HepG2 (cell line): ENCODE data around the gene ARMC5. TPM values are rescaled to one million over a fixed set of nuclear protein-coding genes. Genes with fewer than 3 reads are reported as not detected.

Experiments
- FIP1L1 ChIP-seq: fragments of 200-400 bp; formaldehyde crosslinking; IDR thresholded peaks from 2 replicates; pipeline ENCODE4 v1.6.1; 2018; ENCODE audit warnings: low read depth, mild to moderate bottlenecking, low read length, moderate library complexity, borderline replicate concordance; ENCODE audit not compliant: insufficient read depth
- FOXO1 ChIP-seq: sonication (generic); formaldehyde crosslinking; IDR thresholded peaks from 2 replicates; pipeline ENCODE4 v1.4.0; 2020; ENCODE audit warnings: missing genetic modification reagents
- HDAC1 ChIP-seq: sonication (generic); formaldehyde crosslinking; IDR thresholded peaks from 2 replicates; pipeline ENCODE4 v1.5.1; 2020; ENCODE audit warnings: mild to moderate bottlenecking, missing genetic modification reagents
- HHEX ChIP-seq: IDR thresholded peaks from 2 replicates; pipeline ENCODE4 v1.6.1; 2016; ENCODE audit warnings: control low read depth
- KAT8 ChIP-seq: IDR thresholded peaks from 2 replicates; pipeline ENCODE4 v1.6.1; 2016; ENCODE audit warnings: missing genetic modification reagents, missing compliant biosample characterization
- KDM2A ChIP-seq: sonication (generic); formaldehyde crosslinking; IDR thresholded peaks from 2 replicates; pipeline ENCODE4 v1.4.0; 2020; ENCODE audit warnings: low read depth, missing genetic modification reagents, borderline replicate concordance
- KLF9 ChIP-seq: IDR thresholded peaks from 2 replicates; pipeline ENCODE4 v1.6.1; 2016; ENCODE audit warnings: low read depth
- MED8 ChIP-seq: sonication (generic); formaldehyde crosslinking; IDR thresholded peaks from 2 replicates; pipeline ENCODE4 v1.8.1; 2023; ENCODE audit warnings: mild to moderate bottlenecking, missing genetic modification reagents; ENCODE audit not compliant: insufficient replicate concordance
- MEIS1 ChIP-seq: sonication (generic); formaldehyde crosslinking; IDR thresholded peaks from 2 replicates; pipeline ENCODE4 v1.9.0; 2021; ENCODE audit warnings: mild to moderate bottlenecking, missing genetic modification reagents, moderate library complexity, borderline replicate concordance
- MIXL1 ChIP-seq: IDR thresholded peaks from 2 replicates; pipeline ENCODE4 v1.6.1; 2016
- NCOA1 ChIP-seq: sonication (generic); formaldehyde crosslinking; IDR thresholded peaks from 2 replicates; pipeline ENCODE4 v1.9.0; 2021; ENCODE audit warnings: missing genetic modification reagents
- PPARG ChIP-seq: conservative IDR thresholded peaks from 2 replicates; pipeline ENCODE4 v1.6.1; 2016; ENCODE audit warnings: missing biosample characterization, missing genetic modification reagents
- SRSF4 ChIP-seq: fragments of 200-400 bp; formaldehyde crosslinking; IDR thresholded peaks from one replicate; pipeline ENCODE4 v1.6.1; 2018; ENCODE audit warnings: mild to moderate bottlenecking, low read depth, low read length, moderate library complexity; ENCODE audit not compliant: poor library complexity, severe bottlenecking
- TBX2 ChIP-seq: sonication (generic); formaldehyde crosslinking; IDR thresholded peaks from 2 replicates; pipeline ENCODE4 v1.5.0; 2020; ENCODE audit warnings: missing genetic modification reagents, mild to moderate bottlenecking, borderline replicate concordance
- ZBTB7A ChIP-seq: sonication (generic); formaldehyde crosslinking; IDR thresholded peaks from 2 replicates; pipeline ENCODE4 v1.8.0; 2022; ENCODE audit warnings: mild to moderate bottlenecking, missing genetic modification reagents
- ZC3H4 ChIP-seq: sonication (generic); formaldehyde crosslinking; IDR thresholded peaks from 2 replicates; pipeline ENCODE4 v1.4.0; 2020; ENCODE audit warnings: missing genetic modification reagents, borderline replicate concordance
- ZNF3 ChIP-seq: IDR thresholded peaks from 2 replicates; pipeline ENCODE4 v1.7.0; 2017; ENCODE audit warnings: inconsistent platforms
- ZNF367 ChIP-seq: sonication (generic); formaldehyde crosslinking; IDR thresholded peaks from 2 replicates; pipeline ENCODE4 v1.4.0; 2020; ENCODE audit warnings: missing genetic modification reagents, borderline replicate concordance
- ZNF460 ChIP-seq: sonication (generic); formaldehyde crosslinking; IDR thresholded peaks from 2 replicates; pipeline ENCODE4 v1.5.1; 2020; ENCODE audit warnings: missing genetic modification reagents, mild to moderate bottlenecking, borderline replicate concordance
- ZNF607 ChIP-seq: sonication (generic); formaldehyde crosslinking; IDR thresholded peaks from 2 replicates; pipeline ENCODE4 v1.5.1; 2020; ENCODE audit warnings: missing genetic modification reagents, mild to moderate bottlenecking, borderline replicate concordance
- ZNF883 ChIP-seq: sonication (generic); formaldehyde crosslinking; IDR thresholded peaks from 2 replicates; pipeline ENCODE4 v1.5.1; 2020; ENCODE audit warnings: mild to moderate bottlenecking, missing genetic modification reagents; ENCODE audit errors: not compliant biosample characterization
- ZNF891 ChIP-seq: sonication (generic); formaldehyde crosslinking; IDR thresholded peaks from 2 replicates; pipeline ENCODE4 v1.5.0; 2020; ENCODE audit warnings: mild to moderate bottlenecking, missing genetic modification reagents
- polyA plus RNA-seq, 8 experiments: library from polyadenylated mRNA; depleted of rRNA in 3 of 8; stranded (reverse) in 7 of 8; unstranded in 1 of 8; fragments of >200 nt; fragmentation: Illumina TruSeq in 4 of 8; extraction: Trizol in 4 of 8; gene quantifications; 2 replicates each; pipeline versions ENCODE4 v1.2.1 to v1.2.3, GENCODE V29; 2011 to 2016; ENCODE audit warnings: low read depth in 4 of 8, missing spikeins in 1 of 8, mixed read lengths in 1 of 8; ENCODE audit not compliant: insufficient read depth in 1 of 8
- total RNA-seq, 5 experiments: library from RNA; depleted of rRNA; stranded (reverse); fragments of >200 nt; fragmentation: Illumina TruSeq; extraction: Trizol; gene quantifications; 2 replicates each; pipeline ENCODE4 v1.2.3, GENCODE V29; 2016; ENCODE audit warnings: low read depth in 1 of 5
- TF ChIP-seq, protein P1 (sequence below): sonication (generic); formaldehyde crosslinking; IDR thresholded peaks from 2 replicates; pipeline ENCODE4 v1.4.0; 2020; ENCODE audit warnings: mild to moderate bottlenecking, missing genetic modification reagents
- TF ChIP-seq, protein P2 (sequence below): sonication (generic); formaldehyde crosslinking; IDR thresholded peaks from 2 replicates; pipeline ENCODE4 v1.4.0; 2020; ENCODE audit warnings: missing genetic modification reagents

Gene ARMC5
- total and polyA plus RNA-seq, 2 of the 13 experiments (the other 11 are each of a cell fraction or from before 2014, with no cell fraction given), result 10.8 to 22.3 TPM

DNA sequence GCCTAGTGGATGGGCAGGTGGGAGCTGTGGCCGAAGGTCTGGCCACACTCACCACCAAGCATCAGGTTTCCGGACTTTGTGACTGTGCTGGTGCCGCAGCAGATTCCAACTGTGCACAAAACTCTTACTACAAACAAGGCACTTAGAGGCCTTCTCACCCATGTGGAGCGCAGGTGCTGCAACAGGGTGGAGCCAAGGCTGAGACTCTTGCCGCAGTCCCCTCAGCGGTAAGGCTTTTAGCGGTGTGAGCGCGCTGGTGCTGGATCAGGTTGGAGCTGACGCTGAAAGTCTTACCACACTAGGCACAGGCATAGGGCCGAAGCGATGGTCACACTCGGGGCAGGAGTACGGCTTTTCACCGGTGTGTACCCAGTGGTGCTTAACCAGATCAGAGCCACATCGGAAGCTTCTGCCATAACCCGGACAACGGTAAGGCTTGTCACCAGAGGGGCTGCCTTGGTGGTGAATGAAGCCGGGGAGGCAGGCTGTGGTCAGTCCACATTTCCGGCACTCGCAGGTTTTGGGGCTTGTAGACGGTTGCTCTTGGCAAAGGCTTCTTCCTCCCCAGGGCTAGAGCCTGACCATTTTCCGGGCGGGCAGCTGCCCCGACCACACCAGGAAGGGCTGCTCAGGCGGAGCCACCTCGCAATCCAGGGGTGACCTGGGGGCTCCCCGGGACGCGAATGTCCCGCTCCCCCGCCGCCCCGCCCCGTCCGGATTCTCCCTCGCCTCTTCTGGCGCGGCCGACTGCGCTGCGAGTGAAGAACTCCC is 1.0 kb upstream of the ARMC5 start (continued):
- no peak; the same call in 1 of the 2 replicates for TF ChIP-seq FIP1L1
- TF ChIP-seq ZNF3 (CRISPR knock-in tag), result no peak; the same call in 1 of the 2 replicates
- no peak; the same call in 1 of the 2 replicates for TF ChIP-seq ZNF460 (CRISPR knock-in tag)
- peak; percentile 60; the same call in 1 of the 2 replicates for TF ChIP-seq PPARG (CRISPR knock-in tag)
- TF ChIP-seq ZNF891, result peak; percentile 54; the same call in 1 of the 2 replicates
- peak; percentile 80 for TF ChIP-seq ZNF883 (CRISPR knock-in tag)
- TF ChIP-seq SRSF4, result no peak
- TF ChIP-seq ZNF367 (CRISPR knock-in tag), result 0 out of 2 replicates have a peak, but pooled peaks have one; percentile 15
- peak; percentile 76 for TF ChIP-seq FOXO1 (CRISPR knock-in tag)
- peak; percentile 97 for TF ChIP-seq HDAC1 (CRISPR knock-in tag)
- TF ChIP-seq, protein P1, sequence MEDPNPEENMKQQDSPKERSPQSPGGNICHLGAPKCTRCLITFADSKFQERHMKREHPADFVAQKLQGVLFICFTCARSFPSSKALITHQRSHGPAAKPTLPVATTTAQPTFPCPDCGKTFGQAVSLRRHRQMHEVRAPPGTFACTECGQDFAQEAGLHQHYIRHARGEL (CRISPR knock-in tag), result 0 out of 2 replicates have a peak, but pooled peaks have one; percentile 86
- TF ChIP-seq KAT8 (CRISPR knock-in tag), result peak; percentile 92
- no peak for TF ChIP-seq KLF9
- 0 out of 2 replicates have a peak, but pooled peaks have one; percentile 6 for TF ChIP-seq HHEX (CRISPR knock-in tag)
- peak; percentile 73; the same call in 1 of the 2 replicates for TF ChIP-seq ZBTB7A
- TF ChIP-seq KDM2A (CRISPR knock-in tag), result peak; percentile 89; the same call in 1 of the 2 replicates
- TF ChIP-seq MED8 (CRISPR knock-in tag), result no peak
- TF ChIP-seq TBX2, result peak; percentile 98
- peak; percentile 82; the same call in 1 of the 2 replicates for TF ChIP-seq ZC3H4 (CRISPR knock-in tag)
- TF ChIP-seq MEIS1 (CRISPR knock-in tag), result peak; percentile 26; the same call in 1 of the 2 replicates
- peak; percentile 75 for TF ChIP-seq MIXL1
- TF ChIP-seq NCOA1 (CRISPR knock-in tag), result no peak
- TF ChIP-seq, protein P2, sequence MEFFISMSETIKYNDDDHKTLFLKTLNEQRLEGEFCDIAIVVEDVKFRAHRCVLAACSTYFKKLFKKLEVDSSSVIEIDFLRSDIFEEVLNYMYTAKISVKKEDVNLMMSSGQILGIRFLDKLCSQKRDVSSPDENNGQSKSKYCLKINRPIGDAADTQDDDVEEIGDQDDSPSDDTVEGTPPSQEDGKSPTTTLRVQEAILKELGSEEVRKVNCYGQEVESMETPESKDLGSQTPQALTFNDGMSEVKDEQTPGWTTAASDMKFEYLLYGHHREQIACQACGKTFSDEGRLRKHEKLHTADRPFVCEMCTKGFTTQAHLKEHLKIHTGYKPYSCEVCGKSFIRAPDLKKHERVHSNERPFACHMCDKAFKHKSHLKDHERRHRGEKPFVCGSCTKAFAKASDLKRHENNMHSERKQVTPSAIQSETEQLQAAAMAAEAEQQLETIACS (CRISPR knock-in tag), result 0 out of 2 replicates have a peak, but pooled peaks have one; percentile 12
- TF ChIP-seq ZNF607, result no peak; the same call in 1 of the 2 replicates
